Gastrocnemius medialis (tissue), 4 donors: ENCODE results near the gene ZNF613.
"Not testable (repeated sequence)": the region's sequence is repeated elsewhere in the genome, so short reads cannot be mapped to it uniquely, and the experiment has no call there.

Source experiments
- CTCF ChIP-seq, 5 experiments: fragments of 450-650 bp in 3 of 5; fragments of 200-600 bp in 2 of 5; sonication (generic) in 2 of 5; IDR thresholded peaks in 4 of 5; conservative IDR thresholded peaks in 1 of 5; 1 replicate in 4 of 5; 2 replicates in 1 of 5; pipeline ENCODE4 v1.5.1; 2016 to 2019; ENCODE audit warnings: antibody characterized with exemption in 5 of 5, mild to moderate bottlenecking in 3 of 5, moderate library complexity in 3 of 5
- POLR2A ChIP-seq, 2 donors: fragments of 450-650 bp; IDR thresholded peaks; one replicate each; pipeline ENCODE4 v1.6.1; 2017; ENCODE audit warnings: antibody characterized with exemption in 2 of 2, mild to moderate bottlenecking in 2 of 2, moderate library complexity in 2 of 2

GRCh38 chr19:51960621-51961233 lies 33.5 kb downstream of the ZNF613 start:
- not testable (repeated sequence) for TF ChIP-seq CTCF (IDR thresholded peaks at IDR 0.05 in 4 of 5, conservative IDR thresholded peaks at IDR 0.05 in 1 of 5); POLR2A (IDR thresholded peaks at IDR 0.05)
